OCI-LY1 (cell line): Measurements from ENCODE around the gene IGFN1.

Experiments used
- H2AFZ ChIP-seq: fragments of 200-600 bp; sonication (generic), shearing (Covaris generic); 2 replicates; pipeline ENCODE4 v1.6.0; 2014; ENCODE audit warnings: antibody characterized with exemption, mild to moderate bottlenecking, low read length
- H3F3A ChIP-seq: fragments of 200-600 bp; sonication (generic), shearing (Covaris generic); 2 replicates; pipeline ENCODE4 v1.6.0; 2014; ENCODE audit warnings: mild to moderate bottlenecking, antibody characterized with exemption, low read length, moderate library complexity; ENCODE audit not compliant: insufficient read depth
- H3K27ac ChIP-seq: fragments of 200-600 bp; sonication (generic); 2 replicates; pipeline ENCODE4 v1.5.1; 2014; ENCODE audit warnings: low read length, mixed run types, mild to moderate bottlenecking, low read depth; ENCODE audit not compliant: poor library complexity, severe bottlenecking
- H3K27me3 ChIP-seq: fragments of 200-600 bp; sonication (generic); 2 replicates; pipeline ENCODE4 v1.6.0; 2014; ENCODE audit warnings: antibody characterized with exemption, mild to moderate bottlenecking, low read length, moderate library complexity; ENCODE audit not compliant: insufficient read depth
- H3K36me3 ChIP-seq: fragments of 200-600 bp; sonication (generic); 2 replicates; pipeline ENCODE4 v1.6.1; 2014; ENCODE audit warnings: mild to moderate bottlenecking, antibody characterized with exemption, low read length, moderate library complexity, mixed read lengths; ENCODE audit not compliant: insufficient read depth
- H3K4me1 ChIP-seq: fragments of 200-600 bp; sonication (generic); 2 replicates; pipeline ENCODE4 v1.5.1; 2014; ENCODE audit warnings: mild to moderate bottlenecking, low read length, moderate library complexity; ENCODE audit not compliant: insufficient read depth, severe bottlenecking
- H3K4me2 ChIP-seq: fragments of 200-600 bp; sonication (generic), shearing (Covaris generic); 2 replicates; pipeline ENCODE4 v1.6.1; 2014; ENCODE audit warnings: low read length
- H3K4me3 ChIP-seq: fragments of 200-600 bp; sonication (generic); 2 replicates; pipeline ENCODE4 v1.5.1; 2014; ENCODE audit warnings: low read length, low read depth, mild to moderate bottlenecking, mixed read lengths; ENCODE audit not compliant: poor library complexity, severe bottlenecking
- H3K79me2 ChIP-seq: fragments of 200-600 bp; shearing (Covaris generic); 2 replicates; pipeline ENCODE4 v1.6.1; 2016; ENCODE audit warnings: mixed run types, low read length, mixed read lengths; ENCODE audit not compliant: insufficient read depth
- H3K9ac ChIP-seq: fragments of 200-600 bp; sonication (generic), shearing (Covaris generic); 2 replicates; pipeline ENCODE4 v1.6.1; 2014; ENCODE audit warnings: mild to moderate bottlenecking, low read length, mixed read lengths
- H3K9me2 ChIP-seq: fragments of 200-600 bp; sonication (generic), shearing (Covaris generic); 2 replicates; pipeline ENCODE4 v1.6.1; 2014; ENCODE audit warnings: low read depth, mild to moderate bottlenecking, low read length, mixed read lengths
- H3K9me3 ChIP-seq: fragments of 200-600 bp; shearing (Covaris generic); 2 replicates; pipeline ENCODE4 v1.6.1; 2014; ENCODE audit warnings: low read length, mixed read lengths
- H4K20me1 ChIP-seq: fragments of 200-600 bp; sonication (generic), shearing (Covaris generic); 2 replicates; pipeline ENCODE4 v1.6.0; 2016; ENCODE audit warnings: mild to moderate bottlenecking, low read length; ENCODE audit not compliant: insufficient read depth
- EZH2 ChIP-seq: fragments of 200-600 bp; sonication (generic), shearing (Covaris generic); IDR thresholded peaks from 2 replicates; pipeline ENCODE4 v1.8.0; 2017; ENCODE audit warnings: borderline replicate concordance, mixed run types, mild to moderate bottlenecking, antibody characterized with exemption, low read length, moderate library complexity, mixed read lengths
- TF ChIP-seq, protein P1 (sequence below): fragments of 200-600 bp; sonication (generic), shearing (Covaris generic); IDR thresholded peaks from 2 replicates; pipeline ENCODE4 v1.5.1; 2017; ENCODE audit warnings: mild to moderate bottlenecking, antibody characterized with exemption, low read length, moderate library complexity, mixed read lengths

IGFN1 gene

GRCh38 chr1:201183753-201184152 lies 6.9 kb upstream of the IGFN1 start:
- no peaks in the 10 kb centered on the region for H3K79me2 ChIP-seq
- no peak for TF ChIP-seq EZH2
- TF ChIP-seq, protein P1, sequence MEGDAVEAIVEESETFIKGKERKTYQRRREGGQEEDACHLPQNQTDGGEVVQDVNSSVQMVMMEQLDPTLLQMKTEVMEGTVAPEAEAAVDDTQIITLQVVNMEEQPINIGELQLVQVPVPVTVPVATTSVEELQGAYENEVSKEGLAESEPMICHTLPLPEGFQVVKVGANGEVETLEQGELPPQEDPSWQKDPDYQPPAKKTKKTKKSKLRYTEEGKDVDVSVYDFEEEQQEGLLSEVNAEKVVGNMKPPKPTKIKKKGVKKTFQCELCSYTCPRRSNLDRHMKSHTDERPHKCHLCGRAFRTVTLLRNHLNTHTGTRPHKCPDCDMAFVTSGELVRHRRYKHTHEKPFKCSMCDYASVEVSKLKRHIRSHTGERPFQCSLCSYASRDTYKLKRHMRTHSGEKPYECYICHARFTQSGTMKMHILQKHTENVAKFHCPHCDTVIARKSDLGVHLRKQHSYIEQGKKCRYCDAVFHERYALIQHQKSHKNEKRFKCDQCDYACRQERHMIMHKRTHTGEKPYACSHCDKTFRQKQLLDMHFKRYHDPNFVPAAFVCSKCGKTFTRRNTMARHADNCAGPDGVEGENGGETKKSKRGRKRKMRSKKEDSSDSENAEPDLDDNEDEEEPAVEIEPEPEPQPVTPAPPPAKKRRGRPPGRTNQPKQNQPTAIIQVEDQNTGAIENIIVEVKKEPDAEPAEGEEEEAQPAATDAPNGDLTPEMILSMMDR, result no peak
- no peaks in the 10 kb centered on the region for H3F3A ChIP-seq
- no peaks in the 10 kb centered on the region; the same call in 1 of the 2 replicates for H3K36me3 ChIP-seq
- H3K9ac ChIP-seq, result no peak overlapping the region
- no peaks in the 10 kb centered on the region for H3K9me2 ChIP-seq
- H3K4me1 ChIP-seq, result no peaks in the 10 kb centered on the region
- no peak overlapping the region for H3K4me2 ChIP-seq
- H2AFZ ChIP-seq, result no peak overlapping the region
- H4K20me1 ChIP-seq, result no peaks in the 10 kb centered on the region
- peaks cover 13% of the 10 kb centered on the region; the same call in 1 of the 2 replicates for H3K27me3 ChIP-seq
- H3K9me3 ChIP-seq, result no peaks in the 10 kb centered on the region
- no peak overlapping the region for H3K27ac ChIP-seq
- no peak overlapping the region for H3K4me3 ChIP-seq

DNA sequence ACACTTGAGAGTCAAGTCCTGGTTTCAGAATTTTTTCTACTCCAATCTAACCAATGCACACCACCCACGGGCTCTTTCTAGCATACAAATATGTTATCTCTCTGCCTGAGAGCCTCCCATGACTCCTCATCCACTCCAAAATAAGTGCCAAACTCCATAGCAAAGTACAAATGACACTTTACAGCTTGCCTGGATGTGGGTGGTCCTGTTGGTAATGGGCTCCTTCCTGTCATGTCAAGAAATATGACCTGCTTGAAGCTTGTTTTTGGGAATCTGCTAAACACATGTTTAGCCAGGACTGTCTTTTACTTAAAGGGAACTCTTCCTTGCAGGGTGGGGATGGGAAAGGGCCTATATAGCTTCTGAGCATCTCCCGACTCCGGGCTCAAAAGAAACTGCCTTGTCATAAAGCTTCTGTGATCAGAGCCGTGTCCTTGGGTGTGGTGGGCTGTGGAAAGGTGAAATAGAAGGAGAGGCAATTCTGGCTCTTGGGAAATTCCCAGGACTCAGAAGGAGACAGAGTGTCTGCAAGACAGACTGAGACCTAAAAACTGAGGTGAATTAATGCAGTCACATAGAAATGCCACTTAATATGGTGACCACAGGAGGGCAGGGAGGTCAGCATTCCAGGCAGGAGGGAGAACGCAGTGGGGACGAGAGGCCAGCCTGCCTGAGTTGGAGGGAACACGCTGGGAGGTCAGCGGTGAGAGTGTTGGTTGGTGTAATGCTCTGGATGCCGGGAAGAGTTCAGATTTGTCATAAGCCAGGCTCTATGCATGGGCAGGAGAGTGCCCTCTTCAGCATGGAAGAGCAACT lies 6.1 kb upstream of the IGFN1 start:
- TF ChIP-seq EZH2, result no peak
- TF ChIP-seq, protein P1, result peak; percentile 15; the same call in 1 of the 2 replicates
- Histone ChIP-seq H3K4me1 (no peaks in the 10 kb centered on the region), H2AFZ (no peak overlapping the region), H3K79me2 (no peaks in the 10 kb centered on the region), H3K4me3 (no peak overlapping the region), H3K4me2 (no peak overlapping the region), H3K27ac (no peak overlapping the region), H4K20me1 (no peaks in the 10 kb centered on the region), H3K27me3 (peaks cover 7% of the 10 kb centered on the region; the same call in 1 of the 2 replicates), H3K9me2 (no peaks in the 10 kb centered on the region), H3K9ac (no peak overlapping the region), H3F3A (no peaks in the 10 kb centered on the region), H3K9me3 (no peaks in the 10 kb centered on the region), H3K36me3 (no peaks in the 10 kb centered on the region)

DNA sequence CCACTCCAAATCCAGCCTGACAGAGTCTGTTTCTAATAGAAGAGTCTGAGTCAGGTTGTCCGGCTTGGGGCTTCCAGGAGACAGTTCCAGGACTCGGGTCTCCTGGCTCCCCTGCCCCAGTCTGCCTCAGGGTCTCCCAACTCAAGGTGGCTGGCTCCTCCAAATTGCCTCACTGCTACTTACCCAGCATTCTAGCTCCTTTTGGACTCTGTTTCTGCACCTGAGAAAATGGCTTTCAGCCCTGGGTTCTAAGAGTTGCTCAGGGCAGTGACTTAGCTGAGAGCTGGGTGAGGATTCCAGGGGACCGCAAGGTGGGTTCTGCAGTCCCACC lies 5.5 kb upstream of the IGFN1 start:
- H3K4me2 ChIP-seq, result no peak overlapping the region
- no peak overlapping the region for H3K4me3 ChIP-seq
- H3K9me3 ChIP-seq, result no peaks in the 10 kb centered on the region
- TF ChIP-seq EZH2, result no peak
- TF ChIP-seq, protein P1, result no peak
- no peaks in the 10 kb centered on the region for H4K20me1 ChIP-seq
- no peak overlapping the region for H2AFZ ChIP-seq
- H3K4me1 ChIP-seq, result no peaks in the 10 kb centered on the region
- H3K9ac ChIP-seq, result no peak overlapping the region
- H3K36me3 ChIP-seq, result no peaks in the 10 kb centered on the region
- H3K9me2 ChIP-seq, result no peaks in the 10 kb centered on the region
- no peak overlapping the region for H3K27ac ChIP-seq
- 0 out of 2 replicates have a peak, but pooled peaks cover 4% of the 10 kb centered on the region for H3K27me3 ChIP-seq
- H3K79me2 ChIP-seq, result no peaks in the 10 kb centered on the region
- no peaks in the 10 kb centered on the region for H3F3A ChIP-seq
